22Rv1 (cell line): Measurements from ENCODE around the gene LGR6.

Experiments used
- H3K27ac ChIP-seq: fragments of 450-650 bp; 2 replicates; pipeline ENCODE4 v1.5.1; 2017
- ZFX ChIP-seq: fragments of 450-650 bp; IDR thresholded peaks from 2 replicates; pipeline ENCODE4 v1.6.1; 2017; ENCODE audit warnings: antibody characterized with exemption, borderline replicate concordance
- TF ChIP-seq, protein P1 (sequence below): fragments of 450-650 bp; IDR thresholded peaks from 2 replicates; pipeline ENCODE4 v1.5.1; 2017; ENCODE audit warnings: mild to moderate bottlenecking

Gene LGR6

DNA sequence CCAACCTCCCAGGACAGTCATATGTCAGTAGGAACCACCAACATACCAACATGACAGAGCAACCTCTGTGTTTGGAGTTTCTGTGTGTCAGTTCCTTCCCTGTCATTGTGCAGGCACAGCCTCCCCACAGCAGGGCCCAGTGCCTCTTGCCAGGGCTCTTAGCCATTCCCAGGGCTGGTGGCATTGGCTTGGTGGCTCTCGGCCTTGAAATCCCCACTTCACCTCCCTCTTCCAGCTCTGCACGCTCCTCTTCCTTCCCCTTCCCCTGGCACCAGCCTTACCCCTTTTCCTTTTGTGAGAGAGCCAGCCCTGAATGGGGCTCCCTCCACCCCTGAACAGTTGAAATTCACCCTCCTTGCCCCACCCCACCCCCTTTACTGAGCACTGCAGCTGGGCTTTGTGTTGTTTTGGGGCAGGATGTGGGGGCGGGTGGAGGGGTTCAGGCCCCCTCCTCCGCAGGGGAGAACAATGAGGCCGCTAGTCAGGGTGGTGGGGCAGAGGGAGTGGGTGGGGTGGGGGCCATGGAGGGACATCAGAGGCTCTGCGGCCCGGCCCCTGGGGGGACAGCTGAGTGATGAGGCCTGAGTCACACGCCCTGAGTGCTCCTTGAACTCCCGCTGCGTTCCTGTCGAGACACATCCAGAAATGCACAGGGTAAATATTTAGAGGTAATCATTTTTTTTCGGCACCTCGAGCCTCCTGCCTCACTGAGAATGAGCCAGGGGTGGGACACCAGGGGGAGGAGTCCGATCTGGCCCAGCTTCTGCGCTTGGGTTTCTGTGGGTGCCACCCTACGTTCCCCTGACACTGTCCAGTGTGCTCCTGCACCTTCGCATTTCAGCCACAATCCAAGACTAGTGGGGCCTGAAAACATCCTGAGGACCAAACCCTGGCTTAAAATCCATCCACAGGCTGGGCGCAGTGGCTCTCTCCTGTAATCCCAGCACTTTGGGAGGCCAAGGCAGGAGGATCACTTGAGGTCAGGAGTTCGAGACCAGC is 28.6 kb downstream of the LGR6 start:
- no peak overlapping the region for H3K27ac ChIP-seq
- no peak for TF ChIP-seq ZFX
- TF ChIP-seq, protein P1, sequence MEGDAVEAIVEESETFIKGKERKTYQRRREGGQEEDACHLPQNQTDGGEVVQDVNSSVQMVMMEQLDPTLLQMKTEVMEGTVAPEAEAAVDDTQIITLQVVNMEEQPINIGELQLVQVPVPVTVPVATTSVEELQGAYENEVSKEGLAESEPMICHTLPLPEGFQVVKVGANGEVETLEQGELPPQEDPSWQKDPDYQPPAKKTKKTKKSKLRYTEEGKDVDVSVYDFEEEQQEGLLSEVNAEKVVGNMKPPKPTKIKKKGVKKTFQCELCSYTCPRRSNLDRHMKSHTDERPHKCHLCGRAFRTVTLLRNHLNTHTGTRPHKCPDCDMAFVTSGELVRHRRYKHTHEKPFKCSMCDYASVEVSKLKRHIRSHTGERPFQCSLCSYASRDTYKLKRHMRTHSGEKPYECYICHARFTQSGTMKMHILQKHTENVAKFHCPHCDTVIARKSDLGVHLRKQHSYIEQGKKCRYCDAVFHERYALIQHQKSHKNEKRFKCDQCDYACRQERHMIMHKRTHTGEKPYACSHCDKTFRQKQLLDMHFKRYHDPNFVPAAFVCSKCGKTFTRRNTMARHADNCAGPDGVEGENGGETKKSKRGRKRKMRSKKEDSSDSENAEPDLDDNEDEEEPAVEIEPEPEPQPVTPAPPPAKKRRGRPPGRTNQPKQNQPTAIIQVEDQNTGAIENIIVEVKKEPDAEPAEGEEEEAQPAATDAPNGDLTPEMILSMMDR = no peak

DNA sequence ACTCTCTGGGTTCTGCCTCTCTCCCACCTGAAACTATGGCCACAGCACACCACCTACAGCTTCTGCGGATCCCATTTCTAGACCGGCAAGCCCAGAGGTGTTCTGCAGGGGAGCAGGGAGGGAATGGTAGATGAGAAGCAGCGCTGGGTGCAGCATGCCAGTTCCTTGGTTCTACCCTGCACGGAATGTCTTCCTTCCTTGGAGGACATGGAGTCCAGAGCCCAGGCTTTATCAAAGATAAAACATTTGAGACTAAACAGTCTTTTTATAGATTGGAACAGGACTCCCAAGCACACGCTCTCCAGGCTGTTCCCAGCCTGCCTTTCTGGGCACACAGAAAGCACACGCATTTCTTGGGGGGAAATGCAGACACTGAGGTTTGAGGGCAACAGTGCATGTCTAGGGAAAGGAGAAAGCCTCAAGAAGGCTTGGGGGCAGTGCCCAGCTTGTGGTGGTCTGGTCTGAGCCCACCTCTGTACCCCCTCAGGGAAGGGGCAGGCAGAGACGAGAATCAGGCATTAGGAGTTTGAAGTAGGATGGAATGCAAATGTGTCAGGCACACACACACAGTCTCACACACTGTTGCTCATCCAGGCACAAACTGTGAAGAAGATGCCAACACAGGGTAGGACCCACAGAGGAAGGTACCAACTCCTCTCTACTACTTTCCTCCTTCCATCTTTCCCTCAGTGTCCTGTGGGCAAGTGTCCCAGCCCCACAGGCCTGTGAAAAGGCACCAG is 29.7 kb downstream of the LGR6 start:
- no peak overlapping the region for H3K27ac ChIP-seq
- no peak for TF ChIP-seq ZFX
- TF ChIP-seq, protein P1 = no peak

DNA sequence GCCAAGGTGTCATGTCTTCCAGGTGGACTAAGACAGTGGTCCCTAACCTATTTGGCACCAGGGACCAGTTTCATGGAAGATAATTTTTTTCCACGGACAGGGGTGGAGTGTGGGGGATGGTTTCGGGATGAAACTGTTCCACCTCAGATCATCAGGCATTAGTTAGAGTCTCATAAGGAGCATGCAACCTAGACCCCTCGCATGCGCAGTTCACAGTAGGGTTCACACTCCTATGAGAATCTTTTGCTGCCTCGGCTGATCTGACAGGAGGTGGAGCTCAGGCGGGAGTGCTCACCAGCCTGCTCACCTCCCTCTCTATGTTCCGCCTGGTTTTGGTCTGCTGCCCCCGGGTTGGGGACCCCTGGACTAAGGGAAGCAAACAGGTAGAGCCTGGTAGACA is 30.9 kb downstream of the LGR6 start:
- TF ChIP-seq, protein P1 = no peak
- TF ChIP-seq ZFX = no peak
- H3K27ac ChIP-seq = no peak overlapping the region

DNA sequence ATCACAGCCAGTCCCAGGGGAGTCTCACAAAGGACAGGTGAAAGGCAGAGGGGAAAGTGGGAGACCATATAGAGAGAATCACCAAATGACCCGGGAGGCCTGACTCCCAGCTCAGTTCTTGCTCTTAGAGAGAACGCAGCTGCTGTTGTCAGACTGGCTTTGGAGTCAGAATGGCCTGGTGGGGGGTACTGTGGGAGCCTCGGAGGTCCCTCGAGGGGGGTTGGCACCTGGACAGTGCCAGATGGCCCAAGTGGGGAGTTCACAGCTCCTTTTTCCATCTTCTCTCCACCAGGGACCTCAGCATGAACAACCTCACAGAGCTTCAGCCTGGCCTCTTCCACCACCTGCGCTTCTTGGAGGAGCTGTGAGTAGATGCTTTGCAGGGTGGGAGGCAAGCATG is 31.5 kb downstream of the LGR6 start:
- H3K27ac ChIP-seq = no peak overlapping the region
- TF ChIP-seq ZFX = no peak
- TF ChIP-seq, protein P1 = no peak

DNA sequence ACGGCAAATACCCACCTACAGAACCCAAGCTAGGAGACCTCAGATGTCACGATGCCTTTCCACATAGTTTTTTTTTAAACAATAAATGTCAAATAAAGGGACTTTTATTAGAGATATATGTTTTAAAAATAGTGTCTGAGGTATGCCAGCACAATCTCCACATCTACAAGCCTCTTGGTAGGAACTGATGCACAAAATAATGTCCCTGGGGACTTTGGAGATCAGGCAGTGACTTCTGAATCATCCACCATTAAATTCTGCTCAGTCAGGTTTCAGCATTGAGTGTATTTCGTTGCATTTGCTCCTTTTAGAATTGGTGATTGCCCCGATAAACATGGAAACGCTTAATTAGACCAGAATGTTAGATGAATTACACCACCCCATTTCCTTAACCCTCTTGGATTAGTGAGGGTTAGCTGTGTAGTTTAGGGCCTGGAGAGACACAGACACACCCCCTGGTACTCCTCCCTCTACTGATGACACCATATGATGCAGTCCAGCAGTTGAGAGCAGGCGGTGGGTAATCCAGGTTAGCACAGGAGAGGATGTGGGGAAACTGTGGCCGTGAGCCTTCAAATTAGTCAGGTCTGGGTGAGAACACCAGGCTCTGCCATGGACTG is 33.6 kb downstream of the LGR6 start:
- TF ChIP-seq, protein P1 = no peak
- no peak for TF ChIP-seq ZFX

DNA sequence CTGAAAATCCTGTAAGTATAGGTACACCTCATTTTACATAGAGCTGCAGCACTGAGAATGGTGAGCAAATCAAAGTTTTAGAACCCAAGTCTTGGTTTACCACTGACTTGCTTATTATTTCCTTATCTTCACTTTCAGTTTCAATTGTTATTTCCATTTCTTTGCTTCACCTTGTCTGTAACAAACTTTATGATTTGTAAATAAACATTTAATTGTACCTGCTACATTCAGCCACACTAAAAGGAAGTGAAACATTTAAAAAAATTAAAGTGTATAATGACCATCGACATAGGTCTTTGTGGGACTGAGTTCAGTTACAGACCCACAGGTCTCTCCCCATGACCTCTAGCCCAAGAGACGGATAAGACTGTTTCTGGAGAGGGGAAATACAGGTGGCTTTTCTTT is 34.4 kb downstream of the LGR6 start:
- no peak overlapping the region for H3K27ac ChIP-seq
- TF ChIP-seq, protein P1 = no peak
- TF ChIP-seq ZFX = no peak

More for the DNA sequence above, 33.6 kb downstream of the LGR6 start:
- H3K27ac ChIP-seq = no peak overlapping the region
